Stimulated activated CD8-positive, alpha-beta memory T cell treated with anti-CD3 and anti-CD28 coated beads, Interleukin-4, amount 100 ng/mL, for 48 hours (primary cell): ENCODE data around the gene DSCAM.
A peak's percentile ranks its signal among the peaks of the same experiment; 100 is the strongest.

Experiments
- DNase-seq: peaks from one replicate; pipeline ENCODE4 v3.0.0-alpha.2; 2020

Gene DSCAM

DNA sequence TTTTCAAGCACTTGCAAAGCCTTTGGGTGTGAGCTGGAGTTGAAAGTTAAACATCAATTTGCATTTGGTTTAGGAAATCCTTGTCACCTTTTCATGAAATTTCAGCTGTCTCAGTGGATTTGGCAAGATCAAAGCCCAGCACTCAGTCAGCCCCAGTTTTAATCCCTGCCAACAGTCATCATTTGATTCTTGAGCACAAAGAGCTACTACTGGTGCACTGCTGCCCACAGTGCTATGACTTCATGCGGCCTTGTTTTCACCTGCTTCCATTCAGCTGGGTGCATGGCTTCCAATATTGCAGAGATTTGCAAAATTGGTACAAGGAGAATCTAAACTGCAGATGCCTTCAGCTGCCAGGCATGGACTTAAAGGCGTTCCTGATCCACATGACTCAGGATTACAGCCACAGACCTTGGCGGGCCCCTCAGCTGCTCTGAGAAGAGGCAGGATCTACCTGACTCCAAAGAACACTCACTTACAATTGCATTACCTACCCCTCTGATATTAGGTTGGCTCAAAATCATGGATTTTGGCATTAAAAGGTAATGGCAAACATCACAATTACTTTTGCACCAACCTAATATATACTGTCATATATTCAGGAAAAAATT, 259.1 kb downstream of the DSCAM start:
- DNase-seq = no peak

DNA sequence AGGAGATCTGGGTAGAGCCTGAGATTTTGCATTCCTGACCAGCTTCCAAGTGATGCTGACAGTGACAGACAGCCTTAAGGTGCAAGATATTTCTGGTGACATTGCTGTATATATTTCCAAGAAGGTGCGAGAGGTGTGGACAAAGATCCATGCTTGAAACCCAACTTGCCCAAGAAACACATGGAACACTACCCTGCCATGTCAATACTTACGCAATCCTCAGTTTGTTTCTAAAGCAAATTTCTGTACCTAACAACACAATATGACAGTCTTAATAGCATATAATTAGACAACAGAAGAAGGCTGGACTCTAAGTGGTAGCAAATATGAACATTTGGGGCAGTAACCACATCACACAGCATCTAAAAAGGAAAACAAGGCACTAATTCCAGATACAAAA, 260.4 kb downstream of the DSCAM start:
- DNase-seq = no peak

DNA sequence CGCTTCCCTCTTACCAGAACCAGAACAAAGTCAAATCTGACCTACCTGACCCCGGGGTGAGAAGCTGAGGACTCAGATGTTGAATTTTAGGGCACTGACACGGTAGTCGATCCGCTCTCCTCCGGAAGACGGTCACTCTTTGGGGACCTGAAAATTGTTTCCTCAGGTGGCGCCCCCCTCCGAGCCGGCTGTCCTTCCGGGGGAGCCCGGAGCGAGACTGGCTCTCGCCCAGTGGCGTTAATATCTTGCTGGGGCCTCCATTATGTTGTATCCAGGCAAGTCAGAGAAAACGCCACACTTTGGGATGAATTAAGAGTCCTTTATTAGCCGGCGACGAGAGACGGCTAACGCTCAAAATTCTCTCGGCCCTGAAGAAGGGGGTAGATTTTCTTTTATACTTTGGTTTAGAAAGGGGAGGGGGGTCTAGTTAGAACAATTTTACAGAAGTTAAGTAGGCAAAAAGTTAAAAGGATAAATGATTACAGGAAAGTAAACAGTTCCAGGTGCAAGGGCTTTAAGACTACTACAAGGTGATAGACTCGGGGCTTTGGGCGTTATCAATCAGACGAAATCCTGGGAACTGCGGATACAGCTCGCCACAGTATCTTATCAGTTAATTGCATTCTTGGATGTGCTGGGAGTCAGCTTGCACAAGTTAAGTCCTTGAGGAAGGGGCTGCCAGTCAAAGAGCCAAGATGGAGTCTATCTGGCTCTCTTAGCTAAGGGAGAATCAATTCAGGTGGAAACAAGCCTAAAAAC, 269.5 kb downstream of the DSCAM start:
- DNase-seq = no peak

DNA sequence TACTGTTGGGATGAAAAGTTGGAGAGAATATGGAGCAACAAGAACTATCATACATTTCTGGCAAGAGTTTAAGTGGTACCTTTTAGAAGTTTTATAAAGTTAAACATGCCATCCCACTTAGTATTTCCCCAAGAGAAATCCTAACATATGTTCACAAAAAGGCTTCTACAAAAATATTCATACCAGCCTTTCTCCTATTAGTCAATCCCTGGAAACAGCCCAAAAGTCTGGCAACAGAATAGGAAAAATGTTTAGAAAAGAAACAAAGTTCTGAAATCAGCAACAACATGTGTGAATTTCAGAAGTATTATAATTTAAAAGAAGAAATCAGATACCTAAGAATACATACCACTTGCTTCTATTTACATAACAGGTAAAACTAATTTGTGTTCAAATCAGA, 271.0 kb downstream of the DSCAM start:
- no peak for DNase-seq

DNA sequence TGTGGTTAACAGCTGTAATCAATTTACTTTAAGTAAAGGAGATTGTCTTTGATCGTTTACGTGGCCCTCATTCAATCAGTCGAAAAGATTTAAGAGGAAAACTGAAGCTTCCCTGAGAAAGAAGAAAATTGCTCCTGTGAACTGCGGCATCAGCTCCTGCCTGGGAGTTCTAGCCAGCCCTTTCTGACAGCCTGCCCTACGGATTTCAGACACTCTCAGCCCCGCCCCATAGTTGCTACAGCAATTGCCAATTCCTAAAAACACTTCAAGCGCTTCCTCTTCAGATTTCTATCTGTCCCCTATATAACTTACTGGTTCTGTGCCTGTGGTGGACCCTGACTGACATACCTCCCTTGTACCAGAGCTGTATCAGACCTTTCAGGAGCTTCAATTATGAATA, 277.6 kb downstream of the DSCAM start:
- no peak for DNase-seq

DNA sequence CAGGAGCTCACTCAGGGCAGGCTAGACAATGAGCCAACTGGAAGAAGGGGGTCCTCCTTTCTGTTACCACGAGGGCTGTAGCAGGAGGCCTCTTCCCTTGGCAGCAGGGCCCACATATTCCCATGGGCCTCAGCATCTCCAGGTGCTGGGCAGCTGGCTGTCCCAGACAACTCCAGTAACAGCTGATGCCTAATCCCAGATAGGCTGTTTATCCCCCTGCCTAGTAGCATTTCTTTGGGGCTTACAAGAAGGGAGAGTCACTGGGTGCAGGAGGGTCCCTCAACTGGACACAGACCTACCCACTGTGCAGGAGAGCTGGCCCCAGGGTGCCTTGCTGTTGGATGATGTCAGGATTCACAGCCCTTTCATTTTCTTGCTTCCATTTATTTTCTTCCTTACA, 278.2 kb downstream of the DSCAM start:
- no peak for DNase-seq

DNA sequence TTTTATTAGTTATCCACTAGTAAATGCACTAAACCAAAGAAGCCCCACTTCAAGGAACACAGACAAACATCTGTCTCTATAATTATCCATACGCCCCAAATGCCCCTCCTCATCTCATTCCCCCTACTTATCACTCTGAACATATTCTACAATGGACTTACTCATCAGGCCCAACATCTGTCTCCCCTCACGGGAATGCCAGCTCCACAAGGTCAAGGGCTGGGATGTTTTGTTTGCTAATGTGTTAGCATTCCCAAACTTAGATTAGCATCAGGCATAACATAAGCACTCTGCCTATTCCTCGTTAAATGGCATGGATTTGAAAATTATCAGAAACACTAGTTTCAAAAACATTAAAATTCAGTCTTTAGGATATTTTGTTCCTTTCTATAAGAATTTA, 279.5 kb downstream of the DSCAM start:
- no peak for DNase-seq

DNA sequence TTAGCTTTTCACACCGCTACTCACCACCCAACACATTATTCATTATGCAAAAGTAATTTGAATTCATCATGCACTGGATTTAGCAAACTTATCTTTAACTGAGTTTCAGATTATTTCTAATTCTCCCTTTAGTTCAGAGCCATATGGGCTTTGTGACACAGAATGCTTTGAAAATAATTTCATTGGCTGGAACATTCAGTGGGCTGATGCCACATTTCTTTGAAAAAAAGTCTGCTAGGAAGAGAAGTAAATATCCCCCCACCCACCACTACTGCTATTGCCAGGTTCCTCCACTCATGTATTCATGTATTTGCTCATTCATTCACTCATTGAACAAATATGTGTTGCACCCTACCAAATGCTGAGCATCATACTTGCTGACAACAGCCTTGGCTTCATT, 280.5 kb downstream of the DSCAM start:
- DNase-seq = no peak

DNA sequence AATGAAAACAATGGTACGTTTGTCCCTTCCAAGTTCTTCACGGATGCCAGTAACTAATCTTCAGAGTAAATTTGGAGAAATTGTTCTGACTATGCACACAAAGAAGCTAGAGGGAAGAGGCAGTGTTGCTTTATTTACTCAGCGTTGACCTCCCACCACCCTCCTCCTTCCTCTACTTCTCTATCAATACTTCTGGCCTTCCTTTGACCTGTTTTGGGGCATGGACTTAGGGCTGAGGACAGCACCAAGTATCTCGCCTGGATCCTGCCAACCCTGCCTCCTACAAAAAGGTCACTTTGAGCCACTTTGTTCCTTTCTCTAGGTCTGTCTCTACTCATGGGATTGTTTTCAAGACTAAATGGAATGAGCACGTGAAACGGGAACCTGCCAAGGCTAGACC, 282.6 kb downstream of the DSCAM start:
- no peak for DNase-seq

DNA sequence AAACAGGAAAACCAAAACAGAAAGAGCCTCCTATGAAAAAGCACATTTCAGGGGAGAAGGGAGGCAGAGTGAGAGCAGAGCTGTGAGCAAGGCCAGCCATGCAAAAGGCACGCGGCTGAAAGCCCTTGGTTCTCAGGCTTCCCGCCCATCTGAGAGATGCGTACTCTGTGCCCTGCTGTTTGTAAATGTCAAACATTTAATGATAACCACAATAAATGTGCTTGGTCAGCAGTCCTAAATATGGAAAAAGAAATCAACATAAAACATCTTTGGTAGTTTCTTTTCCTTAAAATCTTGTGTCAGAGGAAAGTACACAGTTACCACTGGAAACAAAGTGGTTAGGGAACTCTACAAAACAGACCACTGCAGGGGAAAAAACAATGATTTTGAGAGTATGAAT, 283.1 kb downstream of the DSCAM start:
- no peak for DNase-seq

DNA sequence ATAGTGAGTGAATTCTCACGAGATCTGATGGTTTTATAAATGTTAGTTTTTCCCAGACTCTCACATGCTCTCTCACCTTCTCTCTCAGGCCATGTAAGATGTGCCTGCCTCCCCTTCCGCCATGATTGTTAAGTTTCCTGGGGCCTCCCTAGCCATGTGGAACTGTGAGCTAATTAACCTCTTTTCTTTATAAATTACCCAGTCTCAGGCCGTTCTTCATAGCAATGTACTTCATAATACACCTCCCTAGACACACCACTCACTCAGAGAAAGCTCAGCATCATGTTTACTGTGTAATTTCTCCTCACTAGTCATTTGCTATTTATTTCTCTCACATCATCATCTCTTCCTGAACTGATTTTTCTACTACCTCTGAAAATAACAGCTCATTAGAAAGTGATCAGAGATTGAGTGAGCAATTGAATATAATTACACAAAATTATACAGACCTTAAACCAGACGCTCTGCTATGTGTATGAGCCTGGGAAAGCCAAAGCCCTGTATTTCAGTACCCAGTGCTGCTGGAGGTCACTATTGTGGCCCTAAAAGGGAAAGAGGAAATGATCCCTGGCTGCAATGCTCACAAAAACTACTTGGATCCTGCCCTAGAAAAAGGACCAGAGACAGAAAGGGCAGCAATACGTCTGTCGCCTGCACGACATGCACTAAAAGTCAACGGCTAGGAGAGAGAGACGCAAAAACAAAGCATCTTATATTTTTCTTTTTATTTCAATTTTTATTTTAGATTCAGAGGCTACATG, 284.5 kb downstream of the DSCAM start:
- no peak for DNase-seq

DNA sequence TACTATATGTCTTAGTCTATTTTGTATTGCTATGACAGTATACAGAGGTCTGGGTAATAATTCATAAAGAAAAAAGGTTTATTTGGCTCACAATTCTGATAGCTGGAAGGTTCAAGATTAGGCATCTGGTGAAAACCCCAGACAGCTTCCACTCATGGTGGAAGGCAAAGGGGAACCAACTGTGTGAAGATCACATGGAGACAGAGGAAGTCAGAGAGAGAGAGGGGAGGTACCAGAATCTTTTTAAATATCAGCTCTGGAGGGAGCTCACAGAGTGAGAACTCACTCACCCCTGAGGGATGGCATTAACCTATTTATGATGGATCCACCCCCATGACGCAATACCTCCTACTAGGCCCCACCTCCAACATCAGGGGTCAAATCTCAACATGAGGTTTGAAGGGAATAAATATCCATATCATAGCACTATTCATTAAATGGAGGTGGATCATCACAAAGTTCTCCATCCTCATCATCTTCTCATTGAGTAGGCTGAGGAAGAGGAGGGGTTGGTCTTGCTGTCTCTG, 290.5 kb downstream of the DSCAM start:
- DNase-seq = no peak

DNA sequence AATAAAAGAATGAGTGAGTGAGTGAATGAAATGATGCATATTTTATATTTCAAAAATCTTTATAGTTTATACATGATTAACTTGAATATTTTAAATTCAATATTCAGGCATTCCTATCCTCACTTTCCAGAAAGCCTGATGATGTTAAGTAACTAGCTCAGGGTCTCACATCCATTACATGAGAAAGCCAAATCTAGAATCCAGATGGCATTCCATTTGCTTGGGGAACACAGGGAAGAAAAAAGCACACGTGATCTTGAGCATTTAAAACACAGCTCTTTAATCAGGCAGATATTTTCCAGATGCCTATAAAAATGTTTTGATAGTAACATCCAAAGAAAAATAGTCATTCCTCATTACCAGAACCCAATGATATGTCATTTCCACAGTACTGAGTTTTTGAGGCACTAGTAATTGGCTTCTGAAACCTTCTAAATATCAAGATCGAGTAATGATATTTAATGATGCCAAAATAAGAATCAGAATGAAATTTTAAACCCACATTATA, 291.9 kb downstream of the DSCAM start:
- DNase-seq = no peak

DNA sequence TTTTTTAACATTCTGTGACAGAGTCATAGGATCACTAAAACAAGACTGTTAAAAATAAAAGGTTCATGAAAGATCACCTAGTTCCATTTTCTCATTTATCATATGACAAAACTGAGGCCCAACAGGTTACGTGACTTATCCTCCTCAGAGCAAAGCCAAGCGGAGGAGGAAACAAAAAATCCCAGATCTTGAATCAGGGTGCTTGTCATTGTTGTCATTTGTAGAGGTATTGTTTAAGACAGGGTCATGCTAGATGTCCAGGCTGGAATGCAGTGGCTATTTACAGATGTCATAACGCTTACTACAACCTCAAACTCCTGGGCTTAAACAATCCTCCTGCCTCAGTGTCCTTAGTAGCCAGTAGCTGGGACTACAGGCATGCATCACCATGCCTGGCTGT, 293.2 kb downstream of the DSCAM start:
- DNase-seq = no peak

DNA sequence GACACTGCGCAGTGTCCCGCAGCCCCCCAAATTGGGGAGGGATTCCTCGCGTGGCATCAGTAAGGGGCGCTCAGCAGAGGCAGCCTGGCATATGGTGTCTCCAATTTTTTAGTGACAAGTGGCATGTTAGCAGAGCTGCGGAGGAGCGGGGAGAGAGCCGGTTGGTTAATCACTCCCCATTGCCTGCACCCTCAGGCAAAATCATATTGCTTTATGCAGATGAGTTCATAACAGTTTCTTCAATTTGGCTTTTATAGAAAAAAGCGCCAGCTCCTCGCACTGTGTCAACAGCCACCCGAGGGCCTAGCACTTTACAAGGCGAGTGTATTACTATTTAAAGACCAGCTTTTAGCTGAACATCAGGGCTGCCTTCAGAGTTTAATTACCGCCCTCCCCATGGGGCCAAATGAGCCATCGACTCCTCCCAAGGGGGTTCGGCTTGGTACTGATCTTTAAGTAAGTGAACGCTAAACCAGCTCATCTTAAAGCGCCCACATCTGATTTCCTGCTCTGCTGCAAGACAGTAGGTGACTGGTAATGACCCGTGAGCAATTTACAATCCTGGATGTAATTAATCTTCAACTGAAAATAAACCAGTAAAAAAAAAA, 298.9 kb downstream of the DSCAM start:
- DNase-seq = no peak

DNA sequence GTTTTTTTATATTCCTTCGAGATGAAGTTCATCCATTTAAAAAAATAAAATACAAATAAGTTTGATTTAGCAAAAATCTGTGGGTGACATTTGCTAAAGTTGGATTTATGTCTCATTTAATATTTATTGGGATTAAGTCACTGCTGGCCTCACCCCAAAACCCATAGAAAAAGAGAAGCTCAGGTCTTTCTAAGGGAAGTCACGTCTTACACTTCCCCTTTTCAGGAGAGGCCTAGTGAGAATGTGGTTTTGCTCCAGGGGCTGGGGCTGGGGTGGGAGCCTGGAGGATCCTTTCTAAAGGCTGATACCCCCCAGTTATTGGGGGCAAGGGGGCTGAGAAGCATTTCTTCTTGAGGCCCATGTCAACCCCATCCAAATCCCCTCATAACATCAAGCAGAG, 300.3 kb downstream of the DSCAM start:
- DNase-seq = no peak

DNA sequence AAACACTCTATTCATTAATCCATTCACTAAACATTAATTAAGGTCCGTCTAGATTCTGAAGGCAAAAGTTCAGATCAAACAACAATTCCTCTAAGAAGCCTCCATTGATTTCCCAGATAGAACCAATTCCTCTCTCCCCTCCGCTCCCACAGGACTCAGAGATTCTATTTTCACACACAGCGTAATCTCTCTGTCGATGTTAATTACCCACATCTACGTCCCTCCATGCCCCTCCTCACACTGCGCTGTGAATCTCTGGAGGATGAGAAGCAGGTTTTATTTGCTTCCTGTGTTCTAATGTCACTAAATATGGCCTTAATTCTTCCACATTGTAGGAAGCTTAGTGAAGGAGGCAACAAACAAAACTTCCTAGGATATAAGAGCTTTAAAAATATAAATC, 306.7 kb downstream of the DSCAM start:
- DNase-seq = no peak

DNA sequence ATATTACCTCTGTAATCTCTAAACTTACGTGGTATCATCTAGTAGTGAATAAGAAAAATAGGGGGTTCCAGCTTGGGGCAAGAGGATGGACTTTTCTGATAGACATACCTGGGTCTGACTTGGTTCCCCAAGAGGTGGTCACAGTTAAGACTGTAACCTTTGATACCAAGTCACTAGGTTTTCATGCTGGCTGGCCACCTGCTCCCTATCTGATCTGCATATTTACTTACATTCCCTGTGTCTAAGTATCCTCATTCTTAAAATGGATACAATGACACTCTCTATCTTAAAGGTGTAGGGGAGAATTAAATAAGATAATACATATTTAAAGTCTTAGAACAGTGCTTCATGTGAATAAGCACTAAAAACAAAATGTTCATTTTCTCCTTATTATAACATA, 312.1 kb downstream of the DSCAM start:
- no peak for DNase-seq

DNA sequence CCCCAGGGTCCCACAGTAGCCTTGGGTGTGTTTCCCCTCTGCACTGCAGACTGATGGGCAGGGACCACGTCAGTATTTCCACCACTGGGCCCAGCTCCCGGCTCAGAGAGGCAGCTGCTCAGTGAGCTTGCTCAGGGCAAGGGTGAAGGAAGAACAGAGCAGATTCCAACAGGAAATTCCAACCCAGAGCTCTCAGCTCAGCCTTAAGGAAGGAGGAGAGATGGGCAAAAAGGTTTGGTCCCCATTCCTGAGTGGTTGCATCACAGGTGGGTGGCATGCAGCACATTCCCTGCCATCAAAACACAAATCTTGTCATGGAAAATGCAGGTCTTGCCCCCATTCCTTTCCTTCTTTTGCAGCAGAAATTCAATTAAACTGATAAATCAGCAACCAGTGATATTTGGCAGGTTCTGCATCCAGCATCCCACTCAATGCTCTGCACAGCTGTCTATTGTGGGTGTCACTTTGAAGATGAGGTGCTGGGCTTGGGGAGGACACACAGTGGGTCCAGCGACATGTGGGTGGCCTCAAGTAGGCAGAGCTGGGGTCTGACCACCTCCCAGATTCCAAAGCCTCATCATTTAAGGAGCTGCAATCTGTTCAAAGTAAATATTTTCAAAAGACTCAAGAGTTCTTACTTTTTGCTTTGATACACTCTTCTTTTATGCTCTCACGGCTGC, 315.4 kb downstream of the DSCAM start:
- no peak for DNase-seq

DNA sequence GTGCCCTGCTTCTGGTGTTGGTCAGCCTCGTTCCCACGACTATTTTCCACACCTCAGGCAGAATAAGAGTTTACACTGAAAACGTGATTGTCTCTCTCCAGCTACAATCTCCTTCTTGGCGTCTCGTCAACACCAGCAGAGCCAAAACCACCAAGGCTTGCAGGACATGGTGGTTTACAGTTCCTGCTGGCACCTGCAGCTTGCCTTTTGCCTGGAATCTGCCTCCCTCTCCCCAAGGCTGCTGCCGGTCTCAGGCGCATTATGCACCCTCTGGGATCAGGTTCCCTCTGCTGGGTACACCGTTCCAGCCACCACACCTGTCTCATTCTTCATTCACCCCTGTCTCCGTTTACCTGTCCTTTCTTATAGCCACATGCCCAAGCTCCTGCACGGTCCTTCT, 315.9 kb downstream of the DSCAM start:
- no peak for DNase-seq

DNA sequence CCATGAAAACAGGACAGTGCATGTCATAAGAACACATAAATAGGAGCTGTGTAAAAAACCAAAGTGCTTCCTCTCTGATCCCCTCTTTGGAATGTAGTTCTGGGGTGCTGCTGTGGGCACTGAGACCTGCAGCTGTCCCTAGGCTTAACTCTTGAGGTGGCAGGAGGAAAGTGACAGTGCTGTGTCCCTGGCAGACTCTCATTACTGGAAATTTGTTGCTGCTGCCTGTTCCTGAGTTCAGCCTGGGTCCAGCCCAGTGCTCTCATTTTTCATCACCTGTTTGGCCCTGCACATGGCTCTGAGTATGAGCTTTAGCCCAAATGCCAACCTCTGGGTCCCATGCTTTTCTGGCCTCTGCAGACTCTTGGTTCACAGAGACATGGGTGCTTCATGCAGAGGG, 329.3 kb downstream of the DSCAM start:
- DNase-seq = no peak

DNA sequence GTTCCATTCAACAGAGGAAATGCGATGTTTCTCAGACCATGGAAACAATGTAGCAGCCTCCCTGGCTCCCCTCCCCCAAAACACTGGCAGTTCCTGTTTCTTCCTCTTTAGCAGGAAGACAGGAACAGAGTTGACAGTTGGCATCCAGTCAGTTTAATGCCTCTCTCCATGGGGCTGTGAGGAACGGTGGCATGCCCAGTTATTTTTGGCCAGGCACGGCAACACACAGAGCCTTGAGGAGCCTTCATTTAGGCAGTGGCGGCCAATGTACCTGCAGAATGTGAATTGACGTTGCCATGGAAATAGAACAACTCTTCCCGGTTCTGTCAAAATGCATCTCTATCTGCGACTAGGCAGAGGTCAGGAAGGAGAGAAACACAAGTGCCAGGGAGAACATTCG, 330.6 kb downstream of the DSCAM start:
- DNase-seq = no peak

DNA sequence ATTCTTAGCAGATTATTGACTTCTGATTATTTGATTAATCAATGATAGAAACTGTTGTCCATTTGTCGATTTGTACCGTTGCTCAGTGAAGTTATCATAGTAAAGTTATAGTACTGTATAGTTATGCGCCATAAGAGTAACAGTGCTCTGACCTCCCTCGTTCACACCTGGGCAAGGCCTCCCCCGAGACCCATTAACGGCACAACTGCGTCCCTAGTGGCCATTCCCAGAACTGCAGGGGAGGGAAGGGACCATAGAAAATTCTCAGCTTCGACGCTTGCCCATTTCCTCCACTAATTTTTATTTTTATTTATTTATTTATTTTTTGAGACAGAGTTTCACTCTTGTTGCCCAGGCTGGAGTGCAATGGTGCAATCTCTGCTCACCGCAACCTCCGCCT, 334.4 kb downstream of the DSCAM start:
- DNase-seq = peak; percentile 55
